Epidermal melanocyte (primary cell): ENCODE measurements around the gene PIK3CB.
"Not testable (repeated sequence)": the region's sequence is repeated elsewhere in the genome, so short reads cannot be mapped to it uniquely, and the experiment has no call there.

Source experiments
- DNase-seq: peaks from one replicate; pipeline ENCODE4 v3.0.0; 2011; ENCODE audit warnings: low spot score; ENCODE audit not compliant: insufficient read length

The PIK3CB gene

DNA sequence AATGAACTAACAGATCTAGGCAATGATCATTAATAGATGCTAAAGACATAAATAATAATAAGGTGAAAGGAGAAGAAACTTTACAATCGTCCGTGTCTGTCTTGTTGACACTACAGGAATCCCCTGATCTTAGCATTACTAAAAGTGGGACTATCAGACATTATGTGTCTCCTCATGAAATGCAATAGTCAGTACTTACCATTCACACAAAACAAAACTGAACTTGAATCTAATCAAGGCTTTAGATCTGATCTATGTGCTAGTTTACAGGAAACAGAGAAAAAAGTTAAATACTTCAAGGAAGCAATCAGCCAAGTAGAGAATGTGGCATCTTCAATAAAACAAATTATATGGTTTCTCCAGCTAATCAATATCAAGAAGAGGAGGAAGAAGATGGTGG lies 73.7 kb downstream of the PIK3CB start:
- DNase-seq: no peak

DNA sequence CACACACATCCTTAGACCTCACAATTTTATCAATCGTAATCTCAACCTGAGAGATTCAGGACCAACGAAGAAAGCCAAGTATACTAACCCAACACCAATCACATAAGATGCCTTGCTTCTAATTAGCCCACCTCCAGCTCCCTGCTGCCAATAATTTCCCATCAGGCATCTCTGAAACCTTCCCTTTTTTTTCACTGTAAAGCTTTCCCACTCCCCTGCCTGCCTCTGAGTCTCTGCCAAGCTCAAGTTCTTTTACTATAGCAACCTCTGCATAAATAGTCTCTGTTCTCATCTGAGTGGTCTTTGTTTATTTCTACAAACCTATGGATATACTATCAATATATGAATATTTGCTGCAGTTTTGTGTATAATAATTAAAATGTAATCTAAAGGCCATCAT lies 86.5 kb downstream of the PIK3CB start:
- DNase-seq: no peak

DNA sequence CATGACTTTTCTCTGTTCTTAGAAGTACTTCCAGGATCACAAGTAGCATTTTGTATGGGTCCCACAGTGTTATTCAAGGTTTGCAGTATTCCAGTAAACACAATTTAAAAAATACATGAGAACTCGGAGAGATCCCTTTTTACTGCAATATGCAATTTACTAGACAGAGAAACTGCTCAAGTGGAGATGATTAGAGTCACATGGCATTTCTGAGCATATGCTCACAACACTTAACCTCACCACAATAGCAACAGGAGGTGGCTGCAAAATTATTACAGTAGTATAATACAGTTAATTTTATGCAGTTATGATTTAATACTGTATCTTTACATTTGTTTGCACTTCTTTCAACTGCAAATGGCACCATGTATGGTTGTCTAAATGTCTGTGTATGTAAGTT lies 87.5 kb downstream of the PIK3CB start:
- no peak for DNase-seq

DNA sequence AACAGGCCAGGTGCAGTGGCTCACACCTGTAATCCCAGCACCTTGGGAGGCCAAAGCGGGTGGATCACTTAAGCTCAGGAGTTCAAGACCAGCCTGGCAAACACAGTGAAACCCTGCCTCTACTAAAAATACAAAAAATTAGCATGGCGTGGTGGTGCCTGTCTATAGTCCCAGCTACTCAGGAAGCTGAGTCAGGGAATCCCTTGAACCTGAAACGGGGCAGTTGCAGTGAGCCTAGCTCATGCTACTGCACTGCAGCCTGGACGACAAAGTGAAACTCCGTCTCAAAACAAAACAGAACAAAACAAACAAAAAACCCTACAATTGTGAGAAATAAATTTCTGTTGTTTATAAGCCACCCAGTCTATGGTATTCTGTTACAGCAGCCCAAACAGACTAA lies 94.7 kb downstream of the PIK3CB start:
- DNase-seq: no peak

DNA sequence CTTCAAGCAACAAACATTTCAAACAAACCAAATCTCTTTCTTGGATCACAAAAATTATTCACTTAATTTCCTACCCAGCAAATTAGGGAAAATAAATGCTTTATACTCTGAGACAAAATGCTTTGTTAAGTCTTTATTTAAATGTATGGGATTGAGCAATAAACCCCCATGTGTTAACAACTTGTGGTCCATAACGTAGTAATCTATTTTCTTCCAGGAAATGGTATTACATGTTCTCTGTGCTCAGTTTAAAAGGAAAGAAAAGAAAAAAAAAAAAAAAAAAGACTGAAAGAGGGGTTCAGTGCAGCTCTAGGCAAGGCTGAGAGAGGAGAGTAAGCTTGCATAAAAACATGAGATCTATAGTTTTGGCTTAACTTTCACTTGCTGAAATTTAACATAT lies 102.3 kb downstream of the PIK3CB start:
- DNase-seq: no peak

DNA sequence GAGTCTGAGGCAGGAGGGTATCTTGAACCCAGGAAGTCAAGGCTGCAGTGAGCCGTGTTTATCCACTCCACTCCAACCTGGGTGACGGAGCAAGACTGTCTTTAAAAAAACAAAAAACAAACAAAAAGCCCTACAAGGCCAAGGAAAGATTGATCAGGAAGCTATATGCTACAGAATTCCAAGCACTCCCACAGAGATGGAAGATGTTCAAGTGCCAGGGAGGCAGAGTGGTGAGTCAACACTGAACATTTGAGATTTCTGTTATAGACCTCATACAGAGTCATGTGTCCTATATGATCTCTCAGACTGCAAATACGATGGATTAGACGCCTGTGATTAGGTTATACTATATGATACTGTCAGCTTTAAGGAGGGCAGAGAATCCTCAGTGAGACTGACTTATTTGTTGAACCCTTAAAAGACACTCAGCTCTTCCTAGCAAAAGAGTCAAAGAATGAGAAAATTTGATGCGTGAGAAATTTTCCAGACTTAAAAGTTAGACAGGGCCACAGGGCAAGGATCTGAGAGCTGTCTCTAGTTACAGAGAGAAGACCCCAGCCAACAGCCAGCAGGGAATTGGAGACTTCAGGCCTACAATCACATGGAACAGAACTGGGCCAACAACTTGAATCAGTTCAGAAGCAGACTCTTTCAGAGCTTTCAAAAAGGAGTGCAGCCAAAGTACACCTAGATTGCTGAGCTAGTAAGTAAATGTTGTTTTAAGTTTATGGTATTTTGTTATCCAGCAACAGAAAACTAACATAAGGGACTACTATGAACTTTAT lies 107.6 kb downstream of the PIK3CB start:
- DNase-seq: no peak

DNA sequence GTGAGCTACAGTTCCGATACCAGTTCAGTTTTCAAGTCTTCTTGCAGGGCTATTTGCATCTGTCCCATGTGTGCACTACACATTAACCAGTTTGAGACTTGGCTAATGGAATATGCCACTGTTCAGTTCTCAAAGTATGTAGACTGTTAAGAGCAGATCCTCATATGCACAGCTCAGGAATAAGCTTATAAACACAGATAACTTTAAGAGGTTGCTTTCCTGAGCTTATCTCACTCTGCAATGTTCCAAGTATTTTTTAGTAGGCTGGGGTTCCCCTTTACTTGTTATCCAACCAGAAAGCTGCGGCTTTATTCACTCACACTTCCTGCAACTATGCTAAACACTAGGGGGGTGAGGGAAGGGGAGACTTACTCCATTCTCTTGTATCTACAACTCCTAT lies 108.7 kb downstream of the PIK3CB start:
- not testable (repeated sequence) for DNase-seq

DNA sequence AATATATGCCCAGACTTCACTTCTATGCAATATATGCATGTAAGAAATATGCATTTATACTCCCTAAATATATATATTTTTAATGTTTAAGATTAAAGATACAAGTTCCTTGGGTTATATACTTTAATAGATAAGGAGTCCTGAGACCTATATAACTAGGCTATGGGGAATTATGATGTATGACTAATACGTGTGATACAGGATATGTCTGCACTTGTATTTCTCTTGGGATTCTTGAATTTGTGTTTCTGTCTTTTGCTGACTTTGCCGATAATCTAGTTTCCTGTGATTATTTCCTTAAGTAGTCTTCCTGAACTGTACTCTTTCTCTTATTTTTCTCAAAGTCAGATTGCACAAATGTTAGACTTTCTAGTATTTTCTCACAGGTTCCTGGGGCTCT lies 109.6 kb downstream of the PIK3CB start:
- no peak for DNase-seq

DNA sequence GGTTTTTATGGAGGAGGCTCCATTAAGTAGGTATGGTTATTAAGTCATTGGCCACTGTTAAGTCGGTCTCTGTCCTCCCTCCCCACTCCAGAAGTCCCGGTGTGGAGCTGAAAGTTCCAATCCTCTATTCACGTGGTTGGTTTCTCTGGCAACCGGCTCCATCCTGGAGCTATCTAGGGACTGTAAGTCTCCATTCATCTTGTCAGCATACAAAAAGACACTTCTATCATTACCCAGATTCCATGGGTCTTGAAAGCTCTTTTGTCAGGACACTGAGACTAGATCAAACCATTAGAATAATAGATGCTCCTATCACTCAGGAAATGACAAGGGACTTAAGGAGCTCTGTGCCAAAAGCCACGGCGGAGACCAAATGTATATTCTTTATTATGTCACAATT lies 110.3 kb downstream of the PIK3CB start:
- peak; percentile 22 for DNase-seq

DNA sequence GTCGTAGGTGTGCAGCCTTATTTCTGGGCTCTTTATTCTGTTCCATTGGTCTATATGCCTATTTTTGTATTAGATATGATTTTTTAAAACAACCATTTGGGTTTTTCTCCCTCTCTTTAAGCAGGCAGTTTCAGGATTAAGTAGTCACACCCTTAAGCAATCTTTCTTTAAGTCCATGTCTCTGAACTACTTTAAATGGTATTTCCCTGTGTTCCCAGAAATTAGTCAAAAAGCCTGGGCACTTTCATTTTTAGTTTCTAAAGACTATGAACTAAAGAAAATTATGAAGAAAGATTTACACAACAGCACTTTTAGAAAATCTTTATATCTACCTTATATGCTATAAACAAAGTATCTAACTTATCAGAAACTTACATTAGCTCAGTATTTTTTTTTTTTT lies 115.9 kb downstream of the PIK3CB start:
- DNase-seq: no peak

DNA sequence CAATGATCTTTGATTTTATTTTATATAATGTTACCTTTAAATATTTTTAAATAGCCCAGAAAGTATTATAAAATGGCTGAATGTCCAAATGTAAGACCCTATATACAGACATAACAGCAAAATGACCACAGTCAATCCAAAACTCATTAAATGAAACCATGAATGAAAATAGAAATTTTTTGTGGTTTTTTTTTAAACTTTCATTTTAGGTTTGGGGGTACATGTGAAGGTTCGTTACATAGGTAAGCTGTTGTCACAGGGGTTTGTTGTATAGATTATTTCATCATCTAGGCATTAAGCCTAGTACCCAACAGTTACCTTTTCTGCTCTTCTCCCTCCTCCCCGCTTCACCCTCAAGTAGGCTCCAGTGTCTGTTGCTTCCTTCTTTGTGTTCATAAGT lies 117.4 kb downstream of the PIK3CB start:
- no peak for DNase-seq

DNA sequence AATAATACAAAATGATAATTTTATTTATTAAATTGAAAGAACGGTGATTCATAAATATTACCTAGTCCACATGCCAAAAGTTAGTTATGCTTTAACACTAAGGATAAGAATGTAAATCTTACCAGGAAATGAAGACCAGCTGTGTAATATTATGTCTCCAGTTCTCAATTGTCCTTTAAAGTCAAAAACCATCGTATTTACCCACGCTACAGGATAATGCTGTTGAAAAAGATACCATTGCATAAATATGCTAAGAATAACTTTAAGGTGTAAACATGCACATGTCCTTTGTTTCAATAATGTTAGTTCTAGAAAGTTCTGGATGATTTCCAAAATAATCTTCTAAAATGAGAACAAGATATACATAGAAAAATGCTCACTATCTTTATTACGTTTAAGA lies 122.6 kb downstream of the PIK3CB start:
- no peak for DNase-seq

DNA sequence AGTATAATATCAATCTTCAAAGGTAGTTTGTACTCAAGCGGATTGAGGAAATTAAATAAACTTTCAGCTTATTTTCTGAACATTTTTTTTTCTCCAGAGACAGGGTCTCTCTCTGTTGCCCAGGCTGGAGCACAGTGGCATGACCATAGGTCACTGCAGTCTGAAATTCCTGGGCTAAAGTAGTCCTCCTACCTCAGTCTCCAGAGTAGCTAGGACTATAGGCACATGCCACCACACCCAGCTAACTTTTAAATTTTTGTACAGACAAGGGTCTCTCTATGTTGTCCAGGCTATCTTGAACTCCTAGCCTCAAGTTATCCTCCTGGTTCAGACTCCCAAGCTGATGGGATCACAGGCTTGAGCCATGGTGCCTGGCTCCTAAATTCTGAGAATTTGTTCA lies 129.1 kb downstream of the PIK3CB start:
- no peak for DNase-seq

DNA sequence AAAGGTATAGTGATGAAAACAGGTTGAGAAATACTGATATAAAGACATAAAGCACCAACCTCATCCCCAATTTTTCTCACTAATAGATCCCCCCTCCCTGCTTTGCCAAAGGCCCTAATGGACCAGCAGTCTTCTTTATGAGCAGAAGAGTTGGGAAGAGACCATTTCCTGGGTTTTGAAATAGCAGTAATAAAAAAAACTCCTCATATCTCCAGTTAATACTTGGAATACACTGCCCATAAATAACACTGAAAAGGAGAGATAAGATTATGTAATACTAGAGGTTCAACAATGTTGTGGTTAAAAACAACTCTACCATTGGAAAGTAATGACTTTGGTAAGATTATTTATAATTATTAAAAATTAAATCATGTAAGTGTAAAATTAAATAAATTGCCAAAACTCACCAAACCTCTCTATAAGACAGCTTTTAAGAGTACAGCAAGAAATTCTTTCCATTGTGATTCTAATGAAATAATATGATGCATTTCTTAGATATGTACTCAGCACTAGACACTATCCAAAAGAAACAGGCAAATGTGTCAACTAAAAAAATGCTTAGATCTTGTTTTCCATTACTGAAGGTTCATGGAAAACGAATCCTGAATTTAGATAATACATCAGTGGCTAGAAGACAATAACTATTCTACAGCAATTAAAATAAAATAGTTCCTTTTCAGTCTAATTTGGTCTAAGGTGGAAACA lies 137.9 kb downstream of the PIK3CB start:
- DNase-seq: no peak

DNA sequence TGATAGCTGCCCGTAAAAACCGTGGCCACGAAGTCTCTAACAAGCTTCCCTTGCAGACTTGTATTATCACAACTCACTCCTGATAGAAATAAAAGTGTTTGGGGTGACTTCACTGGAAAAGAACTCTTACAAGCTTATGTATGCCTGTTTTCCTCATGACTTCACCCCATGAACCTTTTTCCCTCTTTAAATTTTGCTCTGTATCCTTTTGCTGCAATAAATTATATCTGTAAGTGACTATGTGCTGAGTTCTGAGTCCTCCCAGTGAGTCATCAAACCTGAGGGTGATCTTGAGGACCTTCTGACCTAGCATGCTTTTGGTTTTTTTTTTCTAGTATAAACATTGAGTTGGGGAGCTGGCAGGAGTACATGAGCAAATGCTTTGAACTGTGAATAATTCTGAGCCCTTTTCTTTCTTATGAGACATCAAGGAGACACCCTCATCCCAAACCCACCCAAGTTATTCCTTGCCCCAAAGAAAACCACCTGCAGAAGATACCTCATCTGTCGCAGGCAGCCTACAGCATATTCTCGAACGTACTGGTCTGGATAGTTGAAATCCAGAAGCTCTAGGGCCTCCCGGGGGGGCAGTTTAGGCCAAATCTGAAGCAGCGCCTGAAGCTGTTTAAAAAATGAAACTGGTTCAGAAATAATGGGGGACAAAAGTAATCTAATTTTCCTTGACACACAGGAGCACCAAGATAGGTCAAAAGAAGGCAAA lies 140.3 kb downstream of the PIK3CB start:
- no peak for DNase-seq

DNA sequence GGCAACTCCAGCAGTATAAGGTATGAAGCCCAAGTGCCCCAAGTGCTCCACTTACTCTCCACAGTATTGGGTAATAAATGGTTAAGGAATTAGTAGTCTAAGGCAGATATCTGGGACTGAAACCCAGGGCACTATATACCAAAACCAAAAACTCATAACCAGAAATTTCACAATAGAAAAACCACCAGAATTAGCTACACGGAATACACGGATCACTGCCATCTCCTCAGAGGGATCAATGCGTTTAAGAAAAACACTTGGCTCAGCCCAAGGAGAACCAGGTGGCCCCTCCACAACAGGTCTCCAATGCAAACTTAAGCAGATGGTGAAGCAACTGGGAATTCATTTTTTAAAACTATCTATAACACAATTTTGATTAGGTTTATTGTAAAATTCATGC lies 142.6 kb downstream of the PIK3CB start:
- DNase-seq: no peak

DNA sequence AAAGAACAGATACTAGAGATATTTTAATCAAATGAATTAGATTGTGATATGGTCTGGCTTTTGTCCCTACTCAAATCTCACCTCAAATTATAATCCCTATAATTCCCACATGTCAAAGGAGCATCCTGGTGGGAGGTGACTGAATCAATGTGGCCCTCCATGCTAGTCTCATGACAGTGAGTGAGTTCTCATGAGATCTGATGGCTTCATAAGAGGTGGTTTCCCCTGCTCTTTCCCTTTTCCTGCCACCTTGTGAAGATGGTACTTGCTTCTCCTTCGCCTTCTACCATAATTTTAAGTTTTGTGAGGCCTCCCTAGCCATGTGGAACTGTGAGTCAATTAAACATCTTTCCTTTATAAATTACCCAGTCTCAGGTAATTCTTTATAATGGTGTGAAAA lies 143.4 kb downstream of the PIK3CB start:
- no peak for DNase-seq

DNA sequence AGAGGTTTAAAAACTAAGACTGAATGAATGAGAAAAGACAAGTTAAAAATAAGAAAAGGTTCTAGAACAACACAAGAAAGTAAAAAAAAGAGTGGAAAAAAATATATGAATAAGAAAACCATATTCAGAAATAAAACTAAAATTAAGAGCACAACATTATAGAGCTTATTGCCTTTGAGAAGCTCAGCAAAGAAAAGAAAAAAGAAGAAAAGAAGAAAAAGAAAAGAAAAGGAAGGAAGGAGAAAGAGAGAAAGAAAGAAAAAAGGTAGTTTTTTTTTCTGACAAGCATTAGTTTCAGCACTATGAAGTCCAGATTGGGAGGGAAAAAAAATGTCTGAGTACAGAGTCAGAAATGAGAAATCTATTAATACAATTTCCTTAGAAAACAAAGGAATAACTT lies 144.7 kb downstream of the PIK3CB start:
- DNase-seq: no peak

DNA sequence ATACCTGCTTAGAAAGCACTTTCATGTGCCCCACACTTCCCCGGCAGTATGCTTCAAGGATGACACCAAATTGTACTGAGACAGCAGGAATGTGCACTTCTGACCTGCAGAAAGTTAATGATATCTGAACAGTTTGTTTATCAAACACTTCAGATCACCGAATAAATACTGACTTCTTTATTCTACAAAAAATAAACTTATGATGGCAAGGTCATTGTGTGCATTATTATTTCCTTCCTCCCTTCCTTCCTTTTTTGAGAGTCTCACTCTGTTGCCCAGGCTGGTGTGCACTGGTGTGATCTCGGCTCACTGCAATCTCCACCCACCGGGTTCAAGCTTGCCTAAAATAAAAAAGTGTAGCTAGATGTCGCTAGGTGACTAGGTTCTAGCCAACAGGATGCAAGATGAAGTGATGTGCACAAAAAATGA lies 145.8 kb downstream of the PIK3CB start:
- DNase-seq: no peak

DNA sequence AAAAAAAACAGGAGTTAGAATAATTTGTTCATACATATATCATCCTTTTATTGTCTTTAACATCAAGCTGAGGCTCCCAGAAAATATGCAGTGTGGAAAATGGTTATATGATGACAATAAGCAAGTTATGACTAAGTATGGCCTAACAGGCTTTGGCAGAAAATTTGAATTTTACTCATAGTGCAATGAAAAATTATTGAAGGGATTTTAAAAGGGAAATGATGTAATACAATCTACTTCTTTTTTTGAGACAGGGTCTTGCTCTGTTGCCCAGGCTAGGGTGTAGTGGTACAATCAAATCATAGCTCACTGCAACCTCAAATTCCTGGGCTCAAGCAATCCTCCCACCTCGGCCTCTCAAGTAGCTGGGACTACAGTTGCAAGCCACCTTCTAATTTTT lies 147.5 kb downstream of the PIK3CB start:
- DNase-seq: no peak

DNA sequence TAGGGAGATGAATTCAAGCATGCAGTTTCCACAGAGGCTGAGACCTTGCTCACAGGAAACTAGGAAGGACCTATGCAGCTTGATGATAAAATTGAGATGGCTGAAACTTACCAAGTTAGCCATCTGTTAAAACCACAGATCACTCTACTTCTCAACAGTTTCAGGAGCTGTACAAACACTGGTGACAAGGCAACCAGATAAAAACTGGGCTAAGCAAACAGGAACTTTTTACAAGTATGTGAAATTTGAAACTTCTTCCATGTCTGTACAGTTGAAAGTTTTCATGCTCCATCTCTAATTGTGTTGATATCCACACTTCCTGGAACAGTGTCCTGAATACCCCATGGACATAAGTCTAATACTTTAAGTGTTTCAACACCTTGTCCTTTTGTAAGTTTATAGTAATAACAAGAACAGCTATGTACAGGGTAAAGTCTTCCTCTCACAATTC lies 147.9 kb downstream of the PIK3CB start:
- no peak for DNase-seq

DNA sequence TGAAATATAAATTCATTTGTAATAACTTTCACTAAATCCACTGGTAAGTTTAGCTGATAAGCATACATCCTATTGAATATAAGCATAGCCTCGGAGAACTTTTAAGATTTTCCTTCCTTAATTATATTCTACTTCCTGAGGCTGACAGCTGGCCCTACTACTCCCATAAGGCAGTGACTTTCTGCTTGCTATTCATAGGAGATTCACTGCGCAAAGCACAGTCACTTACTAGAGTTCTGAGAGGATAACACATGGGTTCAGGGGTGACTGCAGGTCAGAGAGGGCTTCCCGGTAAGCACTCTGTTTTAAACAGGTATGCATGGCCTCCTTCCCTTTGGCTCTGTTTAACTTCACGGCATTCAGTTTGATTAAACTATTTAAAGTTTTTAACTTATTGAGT lies 150.3 kb downstream of the PIK3CB start:
- no peak for DNase-seq
